HCT116 (cell line): ENCODE results near the gene RASSF3. TPM values are rescaled to one million over a fixed set of nuclear protein-coding genes. Genes with fewer than 3 reads are reported as not detected.
A peak's percentile ranks its signal among the peaks of the same experiment; 100 is the strongest.

ENCODE experiments used
- CEBPB ChIP-seq: IDR thresholded peaks from 2 replicates; pipeline ENCODE4 v1.6.1; 2012; ENCODE audit warnings: low read depth
- FOSL1 ChIP-seq: IDR thresholded peaks from 2 replicates; pipeline ENCODE4 v1.6.1; 2012; ENCODE audit warnings: low read depth
- RAD21 ChIP-seq: IDR thresholded peaks from 2 replicates; pipeline ENCODE4 v1.6.1; 2012; ENCODE audit warnings: low read depth, mild to moderate bottlenecking
- TCF7L2 ChIP-seq: IDR thresholded peaks from 2 replicates; pipeline ENCODE4 v1.7.0; 2011; ENCODE audit warnings: borderline replicate concordance, inconsistent platforms; ENCODE audit not compliant: insufficient read depth, insufficient read length; ENCODE audit errors: extremely low read depth
- total RNA-seq: library from RNA; stranded (reverse); gene quantifications from one replicate; pipeline ENCODE4 v1.2.1, GENCODE V29; 2021; ENCODE audit not compliant: unreplicated experiment
- TF ChIP-seq, protein P1 (sequence below), 3 experiments: fragments of 200-600 bp in 1 of 3; sonication (generic) in 1 of 3; IDR thresholded peaks in 2 of 3; conservative IDR thresholded peaks in 1 of 3; 2 replicates each; pipeline ENCODE4 v1.5.1; 2012 to 2017; ENCODE audit warnings: low read depth in 2 of 3, low read length in 2 of 3, antibody characterized with exemption in 1 of 3, borderline replicate concordance in 1 of 3, control low read depth in 1 of 3, mild to moderate bottlenecking in 1 of 3, mixed read lengths in 1 of 3, mixed run types in 1 of 3, moderate library complexity in 1 of 3; ENCODE audit not compliant: insufficient read depth in 1 of 3
- TF ChIP-seq, protein P2 (sequence below): IDR thresholded peaks from 2 replicates; pipeline ENCODE4 v1.6.1; 2012; ENCODE audit warnings: low read depth
- TF ChIP-seq, protein P3 (sequence below): IDR thresholded peaks from 2 replicates; pipeline ENCODE4 v1.6.1; 2012

RASSF3 gene
- total RNA-seq, 1 experiment from 2014 or later, result 67.1 TPM

DNA sequence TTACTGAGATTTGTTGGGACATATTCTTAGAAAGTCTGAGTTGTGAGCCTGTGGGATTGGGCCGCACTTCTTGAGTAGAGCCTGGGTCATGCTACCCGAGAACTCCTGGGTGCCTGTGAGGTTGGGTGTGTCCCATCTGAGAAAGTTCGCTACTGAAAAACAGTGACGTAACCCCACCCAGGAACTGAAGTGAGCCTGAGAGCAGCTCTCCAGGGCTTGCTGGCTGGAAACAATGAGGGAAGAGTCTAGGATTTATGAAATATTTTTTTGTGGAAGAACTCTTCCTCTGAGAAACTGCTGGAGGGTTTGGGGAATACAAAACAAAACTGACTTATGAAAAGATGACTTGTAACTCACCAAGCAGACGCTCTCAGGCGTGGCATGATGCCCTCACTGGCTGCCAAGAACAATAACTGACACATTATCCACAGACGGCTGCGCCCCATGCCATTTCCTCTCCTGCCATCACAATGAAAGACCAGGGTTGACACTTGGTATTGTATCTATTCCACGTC is 69.2 kb downstream of the RASSF3 start (continued):
- TF ChIP-seq TCF7L2 (no peak), FOSL1 (peak; percentile 40; the same call in 1 of the 2 replicates), RAD21 (0 out of 2 replicates have a peak, but pooled peaks have one; percentile 3), CEBPB (peak; percentile 77)
- TF ChIP-seq, protein P1, sequence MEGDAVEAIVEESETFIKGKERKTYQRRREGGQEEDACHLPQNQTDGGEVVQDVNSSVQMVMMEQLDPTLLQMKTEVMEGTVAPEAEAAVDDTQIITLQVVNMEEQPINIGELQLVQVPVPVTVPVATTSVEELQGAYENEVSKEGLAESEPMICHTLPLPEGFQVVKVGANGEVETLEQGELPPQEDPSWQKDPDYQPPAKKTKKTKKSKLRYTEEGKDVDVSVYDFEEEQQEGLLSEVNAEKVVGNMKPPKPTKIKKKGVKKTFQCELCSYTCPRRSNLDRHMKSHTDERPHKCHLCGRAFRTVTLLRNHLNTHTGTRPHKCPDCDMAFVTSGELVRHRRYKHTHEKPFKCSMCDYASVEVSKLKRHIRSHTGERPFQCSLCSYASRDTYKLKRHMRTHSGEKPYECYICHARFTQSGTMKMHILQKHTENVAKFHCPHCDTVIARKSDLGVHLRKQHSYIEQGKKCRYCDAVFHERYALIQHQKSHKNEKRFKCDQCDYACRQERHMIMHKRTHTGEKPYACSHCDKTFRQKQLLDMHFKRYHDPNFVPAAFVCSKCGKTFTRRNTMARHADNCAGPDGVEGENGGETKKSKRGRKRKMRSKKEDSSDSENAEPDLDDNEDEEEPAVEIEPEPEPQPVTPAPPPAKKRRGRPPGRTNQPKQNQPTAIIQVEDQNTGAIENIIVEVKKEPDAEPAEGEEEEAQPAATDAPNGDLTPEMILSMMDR (IDR thresholded peaks at IDR 0.05 in 2 of 3, conservative IDR thresholded peaks at IDR 0.05 in 1 of 3; ENCODE audit: borderline replicate concordance in 1 of 3, insufficient read depth in 1 of 3, low read depth in 2 of 3, low read length in 2 of 3), result no peak
- TF ChIP-seq, protein P2, sequence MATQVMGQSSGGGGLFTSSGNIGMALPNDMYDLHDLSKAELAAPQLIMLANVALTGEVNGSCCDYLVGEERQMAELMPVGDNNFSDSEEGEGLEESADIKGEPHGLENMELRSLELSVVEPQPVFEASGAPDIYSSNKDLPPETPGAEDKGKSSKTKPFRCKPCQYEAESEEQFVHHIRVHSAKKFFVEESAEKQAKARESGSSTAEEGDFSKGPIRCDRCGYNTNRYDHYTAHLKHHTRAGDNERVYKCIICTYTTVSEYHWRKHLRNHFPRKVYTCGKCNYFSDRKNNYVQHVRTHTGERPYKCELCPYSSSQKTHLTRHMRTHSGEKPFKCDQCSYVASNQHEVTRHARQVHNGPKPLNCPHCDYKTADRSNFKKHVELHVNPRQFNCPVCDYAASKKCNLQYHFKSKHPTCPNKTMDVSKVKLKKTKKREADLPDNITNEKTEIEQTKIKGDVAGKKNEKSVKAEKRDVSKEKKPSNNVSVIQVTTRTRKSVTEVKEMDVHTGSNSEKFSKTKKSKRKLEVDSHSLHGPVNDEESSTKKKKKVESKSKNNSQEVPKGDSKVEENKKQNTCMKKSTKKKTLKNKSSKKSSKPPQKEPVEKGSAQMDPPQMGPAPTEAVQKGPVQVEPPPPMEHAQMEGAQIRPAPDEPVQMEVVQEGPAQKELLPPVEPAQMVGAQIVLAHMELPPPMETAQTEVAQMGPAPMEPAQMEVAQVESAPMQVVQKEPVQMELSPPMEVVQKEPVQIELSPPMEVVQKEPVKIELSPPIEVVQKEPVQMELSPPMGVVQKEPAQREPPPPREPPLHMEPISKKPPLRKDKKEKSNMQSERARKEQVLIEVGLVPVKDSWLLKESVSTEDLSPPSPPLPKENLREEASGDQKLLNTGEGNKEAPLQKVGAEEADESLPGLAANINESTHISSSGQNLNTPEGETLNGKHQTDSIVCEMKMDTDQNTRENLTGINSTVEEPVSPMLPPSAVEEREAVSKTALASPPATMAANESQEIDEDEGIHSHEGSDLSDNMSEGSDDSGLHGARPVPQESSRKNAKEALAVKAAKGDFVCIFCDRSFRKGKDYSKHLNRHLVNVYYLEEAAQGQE, result no peak
- TF ChIP-seq, protein P3, sequence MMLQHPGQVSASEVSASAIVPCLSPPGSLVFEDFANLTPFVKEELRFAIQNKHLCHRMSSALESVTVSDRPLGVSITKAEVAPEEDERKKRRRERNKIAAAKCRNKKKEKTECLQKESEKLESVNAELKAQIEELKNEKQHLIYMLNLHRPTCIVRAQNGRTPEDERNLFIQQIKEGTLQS, result no peak
